Rectal smooth muscle tissue (tissue), 1 donor: ENCODE measurements around the gene AIRE.
"Not testable (repeated sequence)": the region's sequence is repeated elsewhere in the genome, so short reads cannot be mapped to it uniquely, and the experiment has no call there.

Source experiments
- H3K27ac ChIP-seq: one replicate; pipeline ENCODE4 v1.7.0; 2013; ENCODE audit warnings: low read depth, low read length, inconsistent platforms
- H3K27me3 ChIP-seq: one replicate; pipeline ENCODE4 v1.7.0; 2013; ENCODE audit warnings: low read length; ENCODE audit not compliant: control insufficient read depth, insufficient read depth
- H3K36me3 ChIP-seq: one replicate; pipeline ENCODE4 v1.7.0; 2013; ENCODE audit warnings: low read length; ENCODE audit not compliant: control insufficient read depth, insufficient read depth
- H3K4me1 ChIP-seq: one replicate; pipeline ENCODE4 v1.7.0; 2013; ENCODE audit warnings: low read length; ENCODE audit not compliant: control insufficient read depth, insufficient read depth
- H3K4me3 ChIP-seq: one replicate; pipeline ENCODE4 v1.7.0; 2013; ENCODE audit warnings: low read length
- H3K9ac ChIP-seq: one replicate; pipeline ENCODE4 v1.7.0; 2013; ENCODE audit warnings: low read length

AIRE gene

GRCh38 chr21:44335266-44336059 lies 49.8 kb downstream of the AIRE start:
- H3K36me3 ChIP-seq: peaks cover 18% of the 10 kb centered on the region
- no peak overlapping the region for H3K27ac ChIP-seq
- no peak overlapping the region for H3K9ac ChIP-seq
- H3K27me3 ChIP-seq: no peaks in the 10 kb centered on the region
- peaks cover 11% of the 10 kb centered on the region for H3K4me1 ChIP-seq
- H3K4me3 ChIP-seq: no peak overlapping the region

- Histone ChIP-seq H3K27me3 (no peaks in the 10 kb centered on the region), H3K27ac (no peak overlapping the region), H3K9ac (no peak overlapping the region)
Measured at GRCh38 chr21:44337449-44337848, 51.8 kb downstream of the AIRE start.

GRCh38 chr21:44337941-44338895 lies 52.5 kb downstream of the AIRE start:
- Histone ChIP-seq H3K27ac (peak overlapping the region; percentile 85), H3K36me3 (peaks cover 6% of the 10 kb centered on the region), H3K27me3 (no peaks in the 10 kb centered on the region), H3K9ac (no peak overlapping the region), H3K4me1 (peaks cover 11% of the 10 kb centered on the region), H3K4me3 (peak overlapping the region; percentile 72)

More at GRCh38 chr21:44337449-44337848, 51.8 kb downstream of the AIRE start:
- no peak overlapping the region for H3K4me3 ChIP-seq
- peaks cover 10% of the 10 kb centered on the region for H3K36me3 ChIP-seq
- peaks cover 11% of the 10 kb centered on the region for H3K4me1 ChIP-seq

GRCh38 chr21:44338971-44339910 lies 53.6 kb downstream of the AIRE start, which contains the start of gene CFAP410:
TSS of gene CFAP410 (minus strand) at chr21:44339390. CDS start at chr21:44339194, 196 bp downstream.
- Histone ChIP-seq H3K4me1 (peaks cover 11% of the 10 kb centered on the region), H3K27ac (peak within 1 kb of the TSS; percentile 98)

GRCh38 chr21:44341726-44342458 lies 56.2 kb downstream of the AIRE start:
- H3K27ac ChIP-seq, H3K27me3 ChIP-seq, H3K36me3 ChIP-seq, H3K4me3 ChIP-seq, H3K9ac ChIP-seq: not testable (repeated sequence)
- H3K4me1 ChIP-seq: peaks cover 11% of the 10 kb centered on the region

More at GRCh38 chr21:44338971-44339910, 53.6 kb downstream of the AIRE start, which contains the start of gene CFAP410:
- no peaks in the 10 kb centered on the region for H3K27me3 ChIP-seq
- peak within 1 kb of the TSS; percentile 93 for H3K9ac ChIP-seq
- H3K36me3 ChIP-seq: peaks cover 6% of the 10 kb centered on the region
- peak within 1 kb of the TSS; percentile 98 for H3K4me3 ChIP-seq

- not testable (repeated sequence) for H3K4me3 ChIP-seq, H3K27ac ChIP-seq, H3K9ac ChIP-seq, H3K36me3 ChIP-seq, H3K27me3 ChIP-seq
- H3K4me1 ChIP-seq: peaks cover 11% of the 10 kb centered on the region
Measured at GRCh38 chr21:44342981-44343380, 57.3 kb downstream of the AIRE start.

GRCh38 chr21:44344541-44345183 lies 59.0 kb downstream of the AIRE start:
- Histone ChIP-seq H3K9ac (no peak overlapping the region), H3K4me1 (peaks cover 6% of the 10 kb centered on the region), H3K27me3 (peaks cover 4% of the 10 kb centered on the region), H3K4me3 (no peak overlapping the region), H3K27ac (no peak overlapping the region), H3K36me3 (no peaks in the 10 kb centered on the region)

GRCh38 chr21:44345495-44345894 lies 59.8 kb downstream of the AIRE start:
- H3K4me3 ChIP-seq: no peak overlapping the region
- no peaks in the 10 kb centered on the region for H3K36me3 ChIP-seq
- no peak overlapping the region for H3K9ac ChIP-seq
- H3K4me1 ChIP-seq: no peaks in the 10 kb centered on the region
- no peak overlapping the region for H3K27ac ChIP-seq
- peaks cover 4% of the 10 kb centered on the region for H3K27me3 ChIP-seq

GRCh38 chr21:44347911-44348451 lies 62.3 kb downstream of the AIRE start:
- H3K9ac ChIP-seq: no peak overlapping the region
- H3K27me3 ChIP-seq: peaks cover 4% of the 10 kb centered on the region
- no peaks in the 10 kb centered on the region for H3K36me3 ChIP-seq
- no peak overlapping the region for H3K4me3 ChIP-seq
- H3K4me1 ChIP-seq: no peaks in the 10 kb centered on the region
- no peak overlapping the region for H3K27ac ChIP-seq
